GM21737 (cell line): Measurements from ENCODE around the gene SPTLC3.

Experiments
- ATAC-seq: cut with Tn5 transposase; IDR thresholded peaks from one replicate; pipeline ENCODE4 v1.9.1; 2021; ENCODE audit warnings: mild to moderate bottlenecking, moderate library complexity; ENCODE audit not compliant: unreplicated experiment

The SPTLC3 gene

DNA sequence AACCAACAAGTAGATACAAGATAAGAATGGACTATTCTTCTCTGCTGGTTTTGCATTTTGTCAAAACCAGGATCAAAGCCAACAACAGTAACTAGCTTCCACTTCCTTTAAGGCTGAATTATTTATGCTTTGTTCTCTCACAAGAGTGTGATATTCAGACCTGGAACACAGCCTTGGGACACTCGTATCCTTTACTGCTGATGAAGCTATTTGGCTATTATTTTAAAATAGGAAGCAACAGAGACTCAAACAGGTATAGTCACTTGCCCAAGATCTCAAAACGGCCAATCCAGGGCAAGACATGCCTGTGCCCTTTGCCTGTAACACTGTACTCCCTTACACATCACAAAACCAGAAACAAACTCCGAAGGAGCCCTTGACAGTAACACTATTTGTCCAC is 19.9 kb downstream of the SPTLC3 start:
- no peak for ATAC-seq

DNA sequence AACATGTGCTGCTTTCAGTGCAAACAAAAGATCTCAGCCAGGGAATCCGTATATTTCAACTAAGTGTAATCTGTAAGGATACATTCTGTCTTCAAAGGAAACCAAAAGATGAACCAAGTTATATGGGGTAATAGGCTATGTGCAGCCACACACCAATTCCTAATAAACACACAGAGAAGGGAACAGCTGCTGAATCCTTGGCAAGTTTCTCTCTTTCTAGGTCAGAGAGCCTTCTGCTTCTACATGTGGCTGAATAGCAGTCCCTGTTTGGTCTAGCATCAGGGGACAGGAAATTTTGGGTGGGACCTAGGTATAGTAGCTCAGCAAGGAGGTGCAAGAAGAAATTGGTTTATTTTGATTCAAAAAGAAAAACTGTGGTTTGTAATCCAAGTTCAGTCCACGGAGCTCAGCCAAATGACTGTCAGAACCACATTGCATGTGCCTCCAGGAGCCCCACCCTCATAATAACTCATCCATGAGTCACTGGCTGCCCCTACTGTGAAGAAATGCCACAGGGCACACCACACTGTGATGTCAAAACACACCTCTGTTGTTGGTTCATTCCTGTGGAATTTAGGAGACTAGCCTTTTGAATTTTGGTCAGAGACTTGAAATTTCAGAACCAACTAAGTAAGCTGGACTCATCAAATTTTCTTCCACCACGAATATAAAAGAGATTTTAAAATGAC is 21.1 kb downstream of the SPTLC3 start:
- ATAC-seq, result no peak

DNA sequence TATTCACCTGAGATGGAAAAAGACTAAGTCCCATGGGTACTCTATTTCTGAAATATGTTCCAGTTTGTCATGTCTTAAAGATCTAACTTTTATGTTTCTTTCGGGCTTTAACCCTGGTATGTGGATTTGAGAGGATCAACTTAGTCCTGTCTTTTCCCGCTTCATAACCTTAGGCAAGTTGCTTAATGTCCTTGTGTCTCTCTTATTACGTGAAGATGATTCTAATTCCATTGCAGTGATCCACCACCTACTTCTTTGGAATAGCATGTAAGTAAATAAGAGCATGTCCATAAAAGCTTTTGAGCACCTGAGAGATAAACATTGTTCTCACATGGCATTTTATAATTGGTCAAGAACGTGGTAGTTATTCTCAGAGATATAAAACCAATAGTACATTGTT is 23.0 kb downstream of the SPTLC3 start:
- ATAC-seq, result no peak

DNA sequence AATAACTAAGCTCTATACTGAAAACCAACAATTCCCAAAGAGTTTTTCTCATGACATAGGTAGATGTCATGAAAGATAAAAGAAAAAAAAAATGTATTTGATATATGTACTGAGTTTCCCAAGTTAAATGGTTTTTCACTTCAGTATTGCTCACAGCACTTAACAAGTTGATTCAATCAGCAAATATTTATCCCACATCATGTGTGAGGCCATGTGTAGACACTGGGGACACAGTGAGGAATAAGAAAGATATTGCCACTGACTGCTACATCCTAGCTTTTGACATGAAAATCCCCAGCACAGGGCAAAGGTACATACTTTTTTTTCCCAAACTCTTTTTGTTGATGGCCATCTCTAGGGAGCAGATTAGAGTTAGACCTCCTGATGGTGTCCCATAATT is 25.3 kb downstream of the SPTLC3 start:
- ATAC-seq, result no peak

DNA sequence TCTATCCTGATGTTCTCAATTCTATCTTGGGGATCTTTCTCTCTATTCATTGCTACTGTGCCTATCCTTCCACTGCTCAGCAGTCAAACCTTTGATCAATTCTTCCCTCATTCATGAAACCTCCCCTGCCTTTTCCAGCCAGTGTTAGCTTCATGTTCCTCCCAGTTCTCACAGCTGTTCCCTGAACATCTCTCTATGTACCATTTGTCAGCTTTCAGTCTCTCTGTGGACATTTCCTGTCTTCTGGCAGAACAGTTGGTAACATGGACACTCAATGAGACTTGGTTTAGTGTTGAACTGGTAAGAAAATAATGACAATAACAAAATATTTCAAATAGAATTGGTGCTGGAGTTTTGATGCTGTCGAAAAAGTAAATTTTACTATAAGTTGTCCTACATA is 26.2 kb downstream of the SPTLC3 start:
- no peak for ATAC-seq

DNA sequence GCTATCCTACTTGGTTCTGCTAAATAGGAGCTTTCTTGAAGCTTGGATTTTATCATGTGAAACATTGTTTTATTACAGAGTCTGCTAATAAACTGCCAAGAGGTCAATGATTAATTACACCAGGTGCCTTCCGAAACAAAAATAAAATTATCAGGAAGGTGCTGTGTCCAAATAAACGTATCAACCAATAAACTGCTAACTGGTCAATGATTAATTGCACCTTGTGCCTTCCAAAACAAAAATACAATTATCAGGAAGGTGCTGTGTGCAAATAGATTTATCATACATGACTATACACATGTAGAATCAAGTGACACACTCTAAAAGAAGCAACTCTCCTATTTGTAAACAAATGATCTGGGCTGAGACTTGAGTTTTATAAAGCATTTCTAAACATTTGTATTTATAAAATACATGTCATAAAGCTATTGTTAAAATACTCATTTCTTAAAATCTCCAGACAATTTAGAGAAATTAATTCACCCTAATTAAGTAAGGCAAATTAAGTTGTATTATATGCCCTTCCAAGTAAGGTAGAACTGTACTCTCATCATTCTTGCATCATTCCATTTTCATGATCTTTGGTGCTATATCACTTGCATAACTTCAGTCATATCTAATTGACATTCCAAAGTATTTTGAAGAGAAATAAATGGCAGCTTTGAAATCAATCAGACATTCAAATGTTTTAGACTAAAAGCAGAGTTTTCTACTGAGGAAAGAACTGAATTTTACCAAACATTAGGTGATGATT is 26.8 kb downstream of the SPTLC3 start:
- ATAC-seq, result no peak

DNA sequence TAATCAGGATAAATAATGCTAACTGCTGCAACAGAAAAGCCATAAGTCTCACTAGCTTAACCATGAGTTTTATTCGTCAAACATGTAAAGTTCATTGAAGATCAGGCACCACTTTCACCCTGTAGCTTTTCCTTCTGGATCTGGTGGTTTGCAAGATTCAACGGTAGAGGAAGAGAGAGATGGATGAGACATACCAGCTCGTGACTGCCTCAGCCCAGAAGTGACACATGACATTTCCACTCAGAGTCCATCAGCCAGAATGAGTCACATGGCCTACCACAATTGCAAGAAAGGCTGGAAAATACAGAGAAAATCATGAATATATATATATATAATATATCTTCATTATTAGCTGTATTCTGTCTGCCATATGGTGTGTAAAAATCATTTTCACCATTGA is 29.0 kb downstream of the SPTLC3 start:
- no peak for ATAC-seq

DNA sequence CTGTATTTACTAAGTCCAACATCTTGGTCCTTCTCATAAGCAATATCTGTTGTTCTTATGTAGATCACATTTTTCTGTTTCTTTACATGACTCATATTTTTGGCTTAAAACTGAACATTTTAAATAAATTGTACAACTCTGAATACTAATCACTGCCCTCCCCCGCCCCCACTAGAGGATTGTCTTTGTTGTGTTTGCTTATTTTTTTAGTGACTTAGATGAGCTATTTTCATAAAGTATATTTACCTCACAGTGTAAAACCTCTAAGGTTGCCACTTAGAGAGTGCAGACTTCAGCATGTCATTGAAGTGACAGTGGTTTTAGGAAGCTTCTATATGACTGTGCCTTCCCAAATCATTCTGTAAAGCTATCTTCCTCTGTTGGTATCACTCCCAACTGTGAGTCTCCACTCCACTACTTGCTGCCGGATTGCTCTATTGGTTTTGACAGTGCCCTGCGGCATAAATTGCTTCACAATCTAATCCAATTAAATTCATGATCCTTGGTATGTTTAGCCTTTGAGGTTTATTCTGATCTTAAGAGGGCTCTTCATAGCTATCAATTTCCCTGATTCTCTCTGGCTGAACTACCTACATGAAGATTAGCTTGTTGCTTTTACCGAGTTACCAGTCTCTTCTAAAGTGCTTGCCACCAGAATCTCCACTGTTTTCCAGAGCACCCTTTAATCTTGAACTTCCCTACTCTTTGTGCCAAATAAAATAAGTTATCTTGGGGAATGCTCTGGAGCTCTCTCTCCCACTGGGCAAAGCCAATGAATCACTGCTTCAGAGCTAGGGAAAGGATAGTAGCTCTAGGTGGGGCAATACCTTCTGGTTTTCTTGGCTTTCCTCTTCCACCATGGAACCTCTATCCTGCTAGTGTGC is 33.0 kb downstream of the SPTLC3 start:
- no peak for ATAC-seq

DNA sequence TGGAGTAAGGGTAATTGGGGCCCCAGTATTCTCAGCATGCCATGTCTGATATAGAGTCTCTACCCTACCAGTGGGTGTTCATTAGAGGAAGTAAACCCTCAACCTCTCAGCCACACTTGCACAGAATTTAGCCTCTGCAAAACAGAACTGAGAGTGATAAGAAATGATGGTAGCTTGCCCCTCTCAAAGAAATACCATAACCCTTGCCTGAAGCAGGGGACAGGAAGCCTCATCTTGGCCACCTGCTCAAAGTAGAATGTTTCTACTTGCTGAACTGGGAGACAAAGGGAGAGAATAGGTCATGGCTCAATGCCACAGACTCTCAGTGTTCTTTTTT is 33.7 kb downstream of the SPTLC3 start:
- no peak for ATAC-seq

DNA sequence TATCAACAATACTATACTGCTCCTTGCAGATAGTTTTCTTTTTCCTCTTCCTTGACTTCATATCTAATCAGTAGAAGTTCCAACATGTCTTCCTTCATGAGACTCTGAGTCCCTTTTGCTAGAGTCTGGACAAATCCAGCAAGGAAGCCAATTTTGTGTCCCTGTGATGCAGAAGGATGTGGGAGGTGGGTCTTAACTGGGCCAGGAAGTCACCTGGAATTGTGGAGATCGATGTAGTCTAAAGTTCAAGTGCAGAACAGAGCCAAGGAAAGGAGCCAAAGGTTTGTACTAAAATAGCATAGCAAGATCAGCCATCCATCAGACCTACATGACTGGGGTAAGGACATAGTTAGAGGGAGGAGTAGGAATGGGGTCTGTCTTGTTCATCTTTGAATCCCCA is 37.6 kb downstream of the SPTLC3 start:
- ATAC-seq, result no peak

DNA sequence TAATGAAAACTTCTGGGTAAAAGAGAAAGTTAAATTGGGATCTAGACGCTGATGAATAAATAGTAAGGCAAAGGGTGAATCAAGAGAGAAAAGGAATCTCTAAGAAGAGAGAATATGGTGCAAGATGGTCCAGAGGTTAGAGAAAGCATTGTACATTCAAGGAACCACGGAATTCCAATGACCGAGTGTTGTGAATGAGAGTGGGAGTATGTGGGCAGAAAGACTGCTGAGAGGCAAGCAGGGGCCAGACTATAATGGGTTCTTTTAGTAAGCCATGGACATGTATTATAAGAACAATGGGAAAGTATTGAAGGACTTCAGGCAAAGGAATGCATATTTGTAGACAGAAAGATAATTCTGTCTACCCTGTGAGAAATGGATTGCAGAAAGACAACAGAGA is 45.2 kb downstream of the SPTLC3 start:
- ATAC-seq, result no peak

DNA sequence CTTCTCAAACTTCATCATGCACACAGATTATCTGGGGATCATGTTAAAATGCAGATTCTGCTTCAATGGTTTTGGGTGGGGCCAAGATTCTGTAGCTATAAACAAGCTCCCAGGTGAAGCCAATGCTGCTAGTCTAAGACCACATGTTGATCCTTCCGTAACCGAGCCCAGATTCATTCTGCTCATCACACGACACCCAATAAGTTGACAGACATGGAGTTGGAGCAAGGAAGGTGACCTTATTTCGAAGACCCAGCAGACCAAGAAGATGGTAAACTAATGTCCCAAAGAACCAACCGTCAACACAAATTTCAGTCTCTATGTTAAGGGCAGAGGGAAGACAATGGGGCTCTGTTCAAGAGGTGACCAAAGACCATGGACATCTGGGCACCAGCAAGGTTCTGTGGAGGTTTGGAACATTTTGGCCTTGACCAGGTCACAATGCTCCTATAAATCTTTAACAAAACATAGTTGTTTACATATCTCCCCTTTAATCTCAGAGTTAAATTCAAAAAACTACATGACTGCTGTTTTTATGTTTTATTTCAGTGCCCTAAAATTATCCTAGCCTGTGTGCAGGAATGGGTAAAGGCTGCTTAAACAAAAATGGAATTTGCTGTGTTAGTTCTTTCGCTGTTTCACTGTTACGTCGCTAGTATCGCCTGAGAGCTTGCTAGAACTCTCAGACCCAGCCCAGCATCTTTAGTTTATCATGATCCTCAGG is 50.1 kb downstream of the SPTLC3 start:
- ATAC-seq, result no peak

DNA sequence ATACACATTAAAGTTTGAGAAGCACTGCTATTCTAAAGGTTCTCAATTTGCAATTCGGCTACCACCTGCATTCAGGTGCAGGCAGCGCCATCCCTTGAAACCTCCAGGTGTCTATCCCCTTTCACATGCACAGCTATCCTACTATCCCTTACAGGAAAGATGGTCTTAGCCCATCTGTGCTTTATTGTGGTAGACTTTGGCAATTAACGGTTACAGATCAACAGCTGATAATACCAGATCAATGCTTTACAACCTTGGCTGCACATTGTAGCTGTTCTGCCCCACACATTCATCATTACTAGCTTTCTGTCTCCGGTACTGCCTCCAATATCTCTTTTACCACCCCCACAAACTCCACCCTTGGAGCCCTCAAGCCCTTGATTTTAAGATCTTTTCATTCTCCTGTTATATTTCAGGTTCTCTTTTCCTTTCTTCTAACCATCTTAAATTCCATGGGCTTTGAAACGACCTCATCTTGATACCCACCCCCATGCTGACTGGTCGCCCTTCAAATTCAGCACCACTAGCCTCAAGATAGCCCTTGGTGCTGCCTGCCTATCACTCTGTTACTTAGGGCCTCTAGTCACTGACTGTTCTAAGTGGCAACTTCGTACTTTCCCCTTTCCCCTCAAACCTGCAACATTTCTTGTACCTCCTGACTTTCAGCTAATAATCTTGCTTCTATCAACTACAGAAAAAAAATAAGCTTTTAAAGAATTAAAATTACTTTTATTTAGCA is 50.8 kb downstream of the SPTLC3 start:
- ATAC-seq, result no peak

DNA sequence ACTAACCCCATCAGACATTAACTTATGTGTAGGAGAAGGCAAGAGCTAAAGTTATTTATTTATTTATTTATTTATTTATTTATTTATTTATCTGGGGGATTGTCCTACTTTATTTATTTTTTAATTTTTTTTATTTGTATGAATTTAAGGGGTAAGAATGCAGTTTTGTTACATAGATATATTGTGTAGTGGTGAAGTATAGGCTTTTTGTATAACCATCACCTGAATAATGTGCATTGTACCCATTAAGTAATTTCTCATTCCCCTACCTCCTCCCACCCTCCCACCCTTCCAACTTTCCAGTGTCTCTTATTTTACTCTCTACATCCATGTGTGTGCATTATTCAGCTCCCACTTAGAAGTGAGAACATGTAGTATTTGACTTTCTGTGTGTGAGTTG is 51.6 kb downstream of the SPTLC3 start:
- ATAC-seq, result no peak

DNA sequence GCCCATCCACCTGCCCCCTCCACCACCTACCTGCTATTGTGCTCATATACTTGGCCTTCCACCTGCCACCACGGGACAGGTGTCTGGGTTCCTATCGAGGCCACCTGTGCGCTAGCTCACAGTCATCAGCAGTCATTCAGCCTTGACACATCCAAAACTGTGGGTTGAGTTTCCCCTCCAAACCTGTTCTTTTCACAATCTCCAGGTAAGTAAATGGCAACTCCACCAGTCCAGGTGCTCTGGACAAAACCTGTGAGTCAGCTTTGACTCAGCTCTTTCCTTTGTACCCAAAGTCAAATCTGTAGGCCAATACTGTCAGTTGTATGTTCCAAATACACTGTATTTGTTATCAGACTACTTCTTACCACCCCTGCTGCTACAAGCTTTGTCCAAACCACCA is 52.6 kb downstream of the SPTLC3 start:
- no peak for ATAC-seq

DNA sequence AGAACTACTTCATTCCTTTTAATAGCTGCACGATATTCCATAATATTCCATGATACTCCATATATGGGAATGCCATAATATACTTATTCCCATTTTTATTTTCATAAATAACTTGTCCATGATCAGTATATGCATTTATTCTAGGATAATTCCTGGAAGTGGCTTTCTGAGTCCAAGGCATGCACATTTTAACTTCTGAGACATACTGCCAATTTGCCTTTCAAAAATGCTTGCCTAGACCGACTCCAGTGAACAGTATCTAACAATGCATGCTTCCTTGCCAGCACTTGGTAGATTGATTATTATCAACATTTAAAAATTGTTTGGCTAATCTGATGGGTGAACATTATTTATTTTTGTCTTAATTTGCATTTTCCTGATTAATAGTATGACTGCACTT is 54.0 kb downstream of the SPTLC3 start:
- no peak for ATAC-seq

DNA sequence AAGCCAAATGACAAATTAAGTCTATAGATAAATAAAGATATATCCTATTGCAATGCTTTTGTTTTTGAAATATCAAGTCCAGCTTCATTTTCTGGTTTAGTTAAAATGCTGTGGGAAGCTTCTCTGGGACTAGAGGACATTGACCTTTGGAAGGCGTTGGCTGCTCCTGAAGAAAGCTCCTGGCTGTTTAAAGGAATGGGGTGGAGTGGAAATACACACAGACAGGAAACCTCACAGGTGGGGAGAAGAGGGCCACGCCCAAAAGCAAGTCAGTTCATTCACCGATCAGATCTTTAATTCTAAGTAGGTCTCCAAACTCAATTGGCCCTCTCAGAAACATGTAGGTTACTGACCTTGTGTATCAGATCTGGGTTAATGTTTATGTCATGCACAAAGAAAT is 59.6 kb downstream of the SPTLC3 start:
- ATAC-seq, result no peak

DNA sequence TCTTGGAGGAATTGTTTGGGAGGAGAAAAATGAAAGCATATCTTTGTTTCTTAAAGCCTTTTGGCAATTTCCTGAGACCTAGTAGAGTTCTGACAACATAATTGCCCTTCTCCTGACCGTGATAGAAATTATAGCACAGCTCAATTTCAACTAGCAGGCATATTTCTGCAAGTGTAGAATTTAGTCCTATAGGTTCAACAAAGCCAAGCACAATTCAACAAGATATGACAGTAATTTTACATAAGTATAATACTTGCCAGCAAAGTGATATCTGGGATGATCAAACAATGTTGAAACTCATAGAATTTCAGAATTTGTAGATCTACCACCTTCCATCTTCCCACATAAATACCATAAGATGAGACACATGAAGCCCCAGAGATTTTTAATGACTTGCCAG is 73.1 kb downstream of the SPTLC3 start:
- no peak for ATAC-seq

DNA sequence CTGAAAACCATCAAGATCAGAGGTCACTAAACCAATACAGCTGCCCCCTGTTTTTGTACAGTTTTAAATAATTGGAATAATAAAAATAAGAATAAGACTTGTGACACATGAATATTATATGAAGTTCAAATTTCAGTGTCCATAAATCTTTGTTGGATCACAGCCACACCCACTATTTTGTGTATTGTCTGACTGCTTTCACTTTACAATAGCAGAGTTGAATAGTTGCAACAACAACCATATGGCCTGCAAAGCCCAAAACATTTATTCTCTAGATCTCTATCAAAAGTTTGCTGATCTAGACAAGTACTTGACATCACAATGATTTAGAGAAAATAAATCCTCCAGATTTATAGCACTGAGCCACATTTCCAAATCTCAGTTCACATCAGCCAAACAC is 73.6 kb downstream of the SPTLC3 start:
- no peak for ATAC-seq

DNA sequence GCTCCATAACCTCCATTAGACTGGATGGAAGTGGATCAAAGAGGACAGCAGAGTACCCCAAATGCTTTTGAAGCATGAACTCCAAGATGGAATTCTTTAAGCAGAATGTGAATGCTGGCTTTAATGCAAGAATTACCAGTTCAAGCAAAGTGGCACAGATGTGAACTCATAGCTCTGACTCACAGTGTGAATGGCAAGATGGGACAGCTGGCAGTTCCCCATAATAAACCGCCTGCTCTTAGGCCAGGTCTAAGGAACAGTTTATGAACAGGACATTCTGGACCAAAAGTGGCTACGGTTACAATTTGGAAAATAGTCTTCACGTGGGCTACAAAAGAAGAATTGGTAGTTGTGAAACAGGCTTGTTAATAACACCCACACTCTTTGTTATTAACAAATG is 76.5 kb downstream of the SPTLC3 start:
- no peak for ATAC-seq
